HG03439 (cell line): ENCODE data around the gene SMG7.
A peak's percentile ranks its signal among the peaks of the same experiment; 100 is the strongest.
"Not testable (repeated sequence)": the region's sequence is repeated elsewhere in the genome, so short reads cannot be mapped to it uniquely, and the experiment has no call there.

Experiments
- ATAC-seq: cut with Tn5 transposase; IDR thresholded peaks from one replicate; pipeline ENCODE4 v1.9.1; 2021; ENCODE audit warnings: mild to moderate bottlenecking, moderate library complexity; ENCODE audit not compliant: unreplicated experiment

The SMG7 gene, protein sequence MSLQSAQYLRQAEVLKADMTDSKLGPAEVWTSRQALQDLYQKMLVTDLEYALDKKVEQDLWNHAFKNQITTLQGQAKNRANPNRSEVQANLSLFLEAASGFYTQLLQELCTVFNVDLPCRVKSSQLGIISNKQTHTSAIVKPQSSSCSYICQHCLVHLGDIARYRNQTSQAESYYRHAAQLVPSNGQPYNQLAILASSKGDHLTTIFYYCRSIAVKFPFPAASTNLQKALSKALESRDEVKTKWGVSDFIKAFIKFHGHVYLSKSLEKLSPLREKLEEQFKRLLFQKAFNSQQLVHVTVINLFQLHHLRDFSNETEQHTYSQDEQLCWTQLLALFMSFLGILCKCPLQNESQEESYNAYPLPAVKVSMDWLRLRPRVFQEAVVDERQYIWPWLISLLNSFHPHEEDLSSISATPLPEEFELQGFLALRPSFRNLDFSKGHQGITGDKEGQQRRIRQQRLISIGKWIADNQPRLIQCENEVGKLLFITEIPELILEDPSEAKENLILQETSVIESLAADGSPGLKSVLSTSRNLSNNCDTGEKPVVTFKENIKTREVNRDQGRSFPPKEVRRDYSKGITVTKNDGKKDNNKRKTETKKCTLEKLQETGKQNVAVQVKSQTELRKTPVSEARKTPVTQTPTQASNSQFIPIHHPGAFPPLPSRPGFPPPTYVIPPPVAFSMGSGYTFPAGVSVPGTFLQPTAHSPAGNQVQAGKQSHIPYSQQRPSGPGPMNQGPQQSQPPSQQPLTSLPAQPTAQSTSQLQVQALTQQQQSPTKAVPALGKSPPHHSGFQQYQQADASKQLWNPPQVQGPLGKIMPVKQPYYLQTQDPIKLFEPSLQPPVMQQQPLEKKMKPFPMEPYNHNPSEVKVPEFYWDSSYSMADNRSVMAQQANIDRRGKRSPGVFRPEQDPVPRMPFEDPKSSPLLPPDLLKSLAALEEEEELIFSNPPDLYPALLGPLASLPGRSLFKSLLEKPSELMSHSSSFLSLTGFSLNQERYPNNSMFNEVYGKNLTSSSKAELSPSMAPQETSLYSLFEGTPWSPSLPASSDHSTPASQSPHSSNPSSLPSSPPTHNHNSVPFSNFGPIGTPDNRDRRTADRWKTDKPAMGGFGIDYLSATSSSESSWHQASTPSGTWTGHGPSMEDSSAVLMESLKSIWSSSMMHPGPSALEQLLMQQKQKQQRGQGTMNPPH

DNA sequence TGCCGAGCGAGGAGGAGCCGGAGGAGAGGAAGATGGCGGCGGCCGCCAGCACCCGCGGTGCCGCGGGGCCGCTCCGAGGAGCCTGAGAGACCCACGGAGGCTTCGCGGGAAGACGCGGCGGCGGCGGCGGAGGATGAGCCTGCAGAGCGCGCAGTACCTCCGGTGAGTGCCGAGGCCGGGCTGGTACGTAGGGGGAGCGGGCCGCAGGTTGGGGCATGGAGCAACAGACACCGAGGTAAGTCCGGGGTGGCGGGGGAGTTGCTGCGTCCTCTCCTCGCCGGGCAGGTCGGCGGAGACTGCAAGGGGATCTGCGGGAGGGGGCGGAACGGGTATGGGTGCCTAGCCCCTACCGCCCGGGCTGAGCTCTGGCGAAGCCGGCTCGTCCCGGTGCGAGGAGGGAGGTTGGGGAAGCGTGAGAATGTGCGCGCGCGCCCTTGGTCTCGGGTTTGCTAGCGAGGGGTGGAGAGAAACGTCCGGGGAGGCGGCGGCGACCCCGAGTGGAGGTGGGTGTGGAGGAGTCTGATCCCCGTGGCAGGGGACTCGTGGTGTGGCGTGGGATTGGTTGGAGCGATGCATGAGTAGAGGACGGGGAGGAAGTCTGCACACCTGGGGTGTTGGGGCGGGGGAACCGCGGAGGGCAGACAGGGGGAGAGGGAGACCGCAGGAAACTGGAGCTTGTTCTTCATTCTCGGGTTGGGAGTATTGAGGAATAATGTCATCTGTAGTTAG lies at the start of gene SMG7:
Gene SMG7 (plus strand): TSS at position 12 of the 729 bp plus-strand sequence. CDS start 122 bp downstream, at position 134.
- peak; percentile 15 for ATAC-seq

DNA sequence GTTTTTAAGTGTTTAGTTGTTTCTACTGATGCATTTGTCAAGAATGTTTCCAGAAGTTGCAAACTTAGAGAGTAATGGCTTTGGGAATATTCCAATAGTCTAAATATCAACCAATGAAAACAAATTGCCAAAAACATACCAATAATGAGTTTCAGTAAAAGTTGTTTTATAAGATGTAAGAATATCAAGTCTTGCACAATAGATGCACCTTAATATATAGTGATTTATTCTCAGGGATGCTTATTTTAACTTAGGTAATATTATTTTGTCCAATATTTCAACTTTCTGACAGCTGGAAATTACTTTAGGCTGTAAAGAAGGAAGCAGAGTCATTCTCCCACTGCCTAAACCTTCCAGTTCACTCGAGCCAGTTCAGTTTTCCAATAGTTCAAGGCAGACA lies 48.8 kb upstream of the SMG7 start:
- ATAC-seq = no peak

DNA sequence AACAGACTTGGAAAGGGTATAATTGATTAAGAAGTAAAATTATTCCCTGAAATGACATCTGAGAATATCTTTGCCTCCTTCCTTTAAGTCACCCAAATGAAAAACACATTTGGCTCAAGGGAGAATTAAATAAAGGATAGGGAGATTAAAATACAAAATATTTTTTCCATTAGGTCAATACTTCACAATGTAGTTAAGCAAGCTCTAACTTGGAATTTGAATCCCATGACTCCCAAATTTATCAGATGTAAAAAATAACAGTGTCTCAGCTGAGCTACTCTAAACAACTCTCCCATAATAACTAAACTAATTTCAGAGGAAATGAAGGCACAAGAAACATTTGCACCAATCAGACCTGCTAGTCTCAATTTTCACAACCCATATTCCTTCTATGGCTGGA lies 47.6 kb upstream of the SMG7 start:
- no peak for ATAC-seq

DNA sequence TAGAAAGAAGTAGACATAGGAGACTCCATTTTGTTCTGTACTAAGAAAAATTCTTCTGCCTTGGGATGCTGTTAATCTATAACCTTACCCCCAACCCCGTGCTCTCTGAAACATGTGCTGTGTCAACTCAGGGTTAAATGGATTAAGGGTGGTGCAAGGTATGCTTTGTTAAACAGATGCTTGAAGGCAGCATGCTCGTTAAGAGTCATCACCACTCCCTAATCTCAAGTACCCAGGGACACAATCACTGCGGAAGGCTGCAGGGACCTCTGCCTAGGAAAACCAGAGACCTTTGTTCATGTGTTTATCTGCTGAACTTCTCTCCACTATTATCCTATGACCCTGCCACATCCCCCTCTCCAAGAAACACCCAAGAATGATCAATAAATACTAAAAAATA lies 44.7 kb upstream of the SMG7 start:
- ATAC-seq = not testable (repeated sequence)

DNA sequence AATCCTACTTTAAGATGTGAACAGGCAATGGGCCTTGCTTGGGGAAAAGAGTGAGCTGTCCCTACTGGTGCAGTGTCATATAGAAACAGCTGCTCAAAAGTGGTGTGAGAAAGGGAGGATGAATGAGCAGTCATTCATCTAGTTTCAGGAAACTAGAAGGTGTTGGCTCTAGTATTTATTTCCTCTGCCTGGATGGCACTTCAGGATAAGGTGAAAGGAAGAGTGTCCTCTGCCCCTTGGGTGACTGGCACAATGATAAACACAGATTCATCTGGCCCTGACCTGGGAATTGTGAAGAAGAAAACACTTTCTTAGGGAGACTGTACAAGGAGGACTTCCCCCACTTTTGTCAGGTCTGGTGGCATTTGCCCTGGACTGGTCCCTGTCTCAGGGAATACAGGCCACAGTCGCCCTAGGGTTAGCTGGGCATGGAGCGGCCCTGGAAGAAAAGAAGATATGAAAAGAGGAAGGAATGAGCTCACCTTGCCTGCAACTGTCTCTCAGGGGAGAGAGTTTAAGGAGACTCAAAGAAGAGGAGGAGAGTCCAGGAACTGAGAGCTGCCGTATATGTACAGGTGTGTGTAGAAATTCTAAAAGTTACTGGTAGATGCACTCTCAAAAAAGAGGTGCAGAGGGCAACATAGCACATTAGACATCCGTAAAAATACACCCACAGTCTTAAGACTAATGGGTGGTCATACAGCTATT lies 40.3 kb upstream of the SMG7 start:
- no peak for ATAC-seq

DNA sequence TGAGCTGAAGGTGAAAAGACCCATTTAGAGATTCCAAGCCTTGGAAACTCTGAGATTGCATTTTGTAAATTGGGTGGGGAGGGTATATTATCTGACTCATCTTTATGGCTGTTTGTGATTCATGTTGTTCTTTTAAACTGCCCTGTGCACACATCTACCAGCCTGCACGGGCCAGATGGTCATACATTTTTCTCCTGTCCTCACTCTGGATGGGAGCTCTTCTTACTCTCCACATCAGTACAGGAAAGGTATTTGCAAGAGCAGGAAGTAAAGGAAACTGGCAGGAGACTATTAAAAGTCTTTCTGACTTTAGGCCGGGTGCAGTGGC lies 39.8 kb upstream of the SMG7 start:
- no peak for ATAC-seq

DNA sequence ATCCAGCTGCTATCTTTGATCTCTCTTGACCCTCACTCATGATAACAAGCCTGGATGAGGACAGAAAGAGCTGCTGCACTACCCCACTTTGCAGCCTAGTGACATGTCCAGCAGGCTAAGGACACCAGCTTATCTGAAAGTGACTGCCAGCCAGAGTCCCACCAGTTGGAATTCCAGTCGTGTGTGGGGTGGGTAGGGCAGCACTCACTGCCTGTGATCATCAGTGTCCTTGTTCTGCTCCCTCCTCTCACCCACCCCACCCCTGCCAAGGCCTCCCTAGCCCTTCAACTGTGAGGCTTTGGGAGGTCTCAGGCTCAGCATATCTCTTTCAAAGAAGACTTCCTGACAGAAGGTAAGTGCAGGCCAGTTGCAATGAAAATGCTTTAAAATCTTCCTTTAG lies 38.6 kb upstream of the SMG7 start:
- no peak for ATAC-seq

DNA sequence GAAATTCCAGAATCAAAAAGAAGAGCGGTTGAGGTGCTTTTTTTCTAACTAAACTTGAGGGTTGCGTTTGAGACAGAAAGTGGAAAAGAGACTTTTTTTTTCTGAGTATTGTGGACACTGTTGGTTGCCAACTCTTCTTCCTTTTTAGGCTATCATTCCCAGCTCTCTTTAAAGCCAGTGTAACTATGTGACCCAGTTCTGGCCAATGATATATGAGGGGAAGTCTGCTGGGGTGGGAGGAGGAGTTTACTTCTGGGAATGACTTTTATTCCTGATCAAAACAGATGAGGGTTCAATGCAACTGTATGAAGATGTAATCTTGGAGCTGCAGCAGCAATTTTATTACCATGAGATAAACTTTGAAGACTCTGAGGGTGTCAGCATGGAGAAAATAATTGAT lies 36.8 kb upstream of the SMG7 start:
- no peak for ATAC-seq

DNA sequence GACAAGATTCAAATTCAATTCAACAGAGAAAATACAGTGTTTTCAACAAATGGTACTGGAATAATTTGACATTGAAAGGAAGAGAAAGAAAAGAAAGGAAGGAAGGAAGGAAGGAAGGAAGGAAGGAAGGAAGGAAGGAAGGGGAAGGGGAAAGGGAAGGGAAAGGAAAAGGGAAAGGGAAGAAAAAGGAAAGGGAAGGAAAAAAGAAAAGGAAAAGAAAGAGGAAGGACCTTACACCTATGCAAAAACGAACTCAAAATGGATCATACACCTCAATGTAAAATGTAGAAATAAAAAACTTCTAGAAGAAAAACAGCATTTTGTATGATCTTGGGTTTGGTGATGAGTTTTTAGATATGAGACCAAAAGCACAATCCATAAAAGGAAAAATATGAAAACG lies 34.2 kb upstream of the SMG7 start:
- no peak for ATAC-seq

DNA sequence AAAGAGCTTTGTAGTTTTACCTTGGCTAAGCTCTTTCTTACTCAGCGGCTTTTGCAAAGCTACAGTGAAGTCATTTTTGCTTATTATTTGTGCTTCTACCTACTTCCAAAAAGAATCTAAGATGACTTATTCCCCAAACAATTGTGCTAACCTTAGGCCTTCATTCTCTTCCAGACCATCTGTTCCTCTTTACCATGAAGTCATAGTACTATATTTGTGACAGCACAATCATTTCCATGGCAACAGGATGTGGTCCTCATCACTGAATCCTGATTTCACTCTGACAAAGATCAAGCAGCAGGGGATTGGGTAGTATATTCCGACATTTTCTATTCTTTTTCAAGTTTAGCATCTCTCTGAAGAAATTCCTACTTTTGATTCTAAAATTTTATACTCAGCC lies 29.3 kb upstream of the SMG7 start:
- ATAC-seq = no peak

DNA sequence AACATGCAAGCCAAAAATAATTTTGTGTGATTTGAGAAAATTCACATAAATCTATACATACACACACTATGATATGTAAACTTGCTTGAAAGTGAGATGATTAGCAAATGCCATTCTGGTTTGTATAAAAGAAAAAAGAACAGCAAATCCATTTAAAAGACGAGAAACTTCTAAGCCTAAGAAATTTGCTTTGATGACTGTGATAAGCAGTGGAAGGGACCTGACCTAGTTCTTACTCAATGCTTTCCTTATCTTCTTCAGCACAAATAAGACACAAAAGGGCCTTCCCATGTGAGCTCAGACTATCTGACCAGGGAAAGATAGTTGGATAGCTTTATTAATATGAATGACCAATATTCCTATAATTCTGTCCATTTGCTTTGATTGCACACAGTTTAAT lies 28.8 kb upstream of the SMG7 start:
- ATAC-seq = no peak

DNA sequence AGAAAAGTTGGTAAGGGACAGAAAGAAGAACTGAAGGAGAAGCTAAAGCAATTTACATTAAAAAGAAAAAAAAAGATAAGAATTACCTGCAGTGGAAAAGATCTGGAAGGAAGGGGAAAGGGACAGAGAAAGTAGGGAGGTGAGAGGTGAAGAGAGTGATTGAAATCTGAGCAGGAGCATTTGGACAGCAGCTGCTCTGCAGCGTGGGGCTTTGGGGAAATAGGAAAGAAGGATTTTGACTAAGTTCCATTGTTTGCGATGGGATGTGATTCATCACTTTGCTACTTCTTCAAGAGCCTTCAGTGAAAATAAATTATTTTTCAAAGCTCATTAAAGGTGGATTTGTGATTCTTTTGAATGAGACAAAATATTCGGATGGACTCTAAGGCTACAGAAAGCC lies 28.1 kb upstream of the SMG7 start:
- ATAC-seq = no peak

DNA sequence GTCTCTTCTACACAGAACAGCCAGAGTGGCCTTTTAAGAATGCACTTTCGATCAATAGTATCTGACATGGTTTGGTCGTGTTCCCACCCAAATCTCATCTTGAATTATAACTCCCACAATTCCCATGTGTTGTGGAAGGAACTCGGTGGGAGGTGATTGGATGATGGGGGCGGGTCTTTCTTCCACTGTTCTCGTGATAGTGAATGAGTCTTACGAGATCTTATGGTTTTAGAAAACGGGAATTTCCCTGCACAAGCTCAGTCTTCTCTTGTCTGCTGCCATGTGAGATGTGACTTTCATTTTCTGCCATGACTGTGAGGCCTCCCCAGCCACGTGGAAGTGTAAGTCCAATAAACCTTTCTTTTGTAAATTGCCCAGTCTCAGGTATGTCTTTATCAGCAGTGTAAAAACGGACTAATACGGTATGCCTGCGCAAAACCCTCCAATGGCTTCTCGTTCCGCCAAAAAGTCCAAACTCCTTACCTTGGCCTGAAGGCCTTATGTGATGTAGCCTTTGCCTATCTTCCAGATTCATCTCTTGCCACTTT lies 23.0 kb upstream of the SMG7 start:
- no peak for ATAC-seq

DNA sequence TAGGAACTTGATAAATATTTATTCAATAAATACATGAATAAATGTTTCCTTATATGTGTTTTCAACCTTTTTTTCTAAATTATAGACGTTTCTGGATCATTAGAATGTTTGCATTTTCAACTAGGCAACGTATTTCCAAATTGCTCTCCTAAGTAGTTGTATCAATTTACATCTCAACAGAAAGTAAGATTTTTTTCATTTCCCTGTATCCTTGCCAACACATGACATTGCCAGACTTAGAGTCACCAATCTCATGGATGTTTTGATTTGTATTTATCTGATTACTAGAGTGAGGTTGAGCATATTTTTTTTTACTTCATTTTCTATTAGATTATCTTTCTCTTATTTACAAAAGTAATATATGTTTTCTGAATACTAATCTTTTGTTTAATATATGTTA lies 22.2 kb upstream of the SMG7 start:
- no peak for ATAC-seq

DNA sequence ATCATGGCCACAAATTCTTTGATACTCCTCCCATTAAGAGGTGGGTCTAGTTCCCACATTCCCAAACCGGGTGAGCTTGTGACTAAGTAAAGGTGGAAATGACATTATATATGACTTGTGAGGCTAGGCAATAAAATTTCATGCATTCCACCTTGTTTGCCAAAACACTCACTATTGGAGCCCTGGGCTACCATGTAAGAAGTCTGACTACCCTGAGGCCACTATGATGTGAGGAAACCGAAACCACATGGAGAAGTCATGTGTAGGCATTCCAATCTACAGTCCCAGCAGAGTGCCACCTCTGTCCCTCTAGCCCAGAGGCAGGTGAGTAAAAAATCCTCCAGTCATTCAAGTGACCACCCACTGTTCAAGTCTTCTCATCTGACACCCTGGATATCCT lies 17.9 kb upstream of the SMG7 start:
- ATAC-seq = no peak

DNA sequence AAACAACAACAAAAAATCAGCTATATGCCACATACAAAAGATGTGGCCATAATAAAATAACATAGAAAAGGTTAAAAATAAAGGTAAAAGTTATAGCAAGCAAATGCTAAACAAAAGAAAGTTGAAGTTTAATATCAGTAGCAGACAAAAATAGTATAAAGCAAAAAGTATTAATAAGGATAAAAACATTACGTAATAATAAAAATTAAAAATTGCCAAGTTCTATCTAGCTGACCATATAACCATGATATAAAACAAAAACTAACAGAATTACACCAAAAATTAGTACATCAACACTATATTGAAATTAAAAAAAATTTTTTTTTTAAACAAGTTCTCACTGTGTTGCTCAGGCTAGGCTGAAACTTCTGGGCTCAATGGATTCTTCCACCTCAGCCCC lies 15.5 kb upstream of the SMG7 start:
- no peak for ATAC-seq

DNA sequence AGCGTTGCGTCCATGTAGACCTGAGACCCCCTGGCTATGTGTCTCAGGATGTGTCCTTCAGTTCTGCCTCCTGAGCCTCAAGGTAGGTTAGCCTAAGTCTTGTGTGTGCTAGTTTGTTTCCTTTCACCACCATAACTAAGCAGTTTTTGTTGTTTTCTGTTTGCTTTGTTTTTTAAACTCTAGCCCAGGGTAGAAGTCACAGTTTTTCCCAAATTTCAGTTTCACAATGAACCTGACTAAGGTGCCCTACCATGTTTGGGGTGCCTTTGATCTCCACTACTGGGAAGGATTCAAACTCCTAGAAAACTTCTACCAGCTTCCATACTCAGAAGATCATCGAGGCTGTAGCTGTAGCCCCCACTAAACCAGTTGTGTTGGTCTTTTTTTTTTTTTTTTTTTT lies 14.8 kb upstream of the SMG7 start:
- ATAC-seq = no peak

DNA sequence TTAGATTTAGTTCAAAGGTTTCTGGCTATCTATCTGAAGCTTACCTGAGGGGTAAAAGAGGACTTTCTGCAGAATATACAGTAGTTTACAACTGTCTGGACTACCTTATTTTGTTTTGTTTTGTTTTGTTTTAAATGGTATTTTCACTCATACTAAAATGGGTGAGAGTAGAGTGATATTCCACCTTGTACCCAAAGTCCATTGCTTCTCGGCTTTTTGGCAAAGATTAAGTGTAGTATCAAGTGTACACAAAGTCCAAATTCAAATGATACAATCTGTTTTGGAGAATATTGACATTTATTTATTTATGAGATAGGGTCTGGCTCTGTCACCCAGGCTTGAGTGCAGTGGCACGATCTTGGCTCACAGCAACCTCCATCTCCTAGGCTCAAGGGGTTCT lies 11.7 kb upstream of the SMG7 start:
- ATAC-seq = no peak

DNA sequence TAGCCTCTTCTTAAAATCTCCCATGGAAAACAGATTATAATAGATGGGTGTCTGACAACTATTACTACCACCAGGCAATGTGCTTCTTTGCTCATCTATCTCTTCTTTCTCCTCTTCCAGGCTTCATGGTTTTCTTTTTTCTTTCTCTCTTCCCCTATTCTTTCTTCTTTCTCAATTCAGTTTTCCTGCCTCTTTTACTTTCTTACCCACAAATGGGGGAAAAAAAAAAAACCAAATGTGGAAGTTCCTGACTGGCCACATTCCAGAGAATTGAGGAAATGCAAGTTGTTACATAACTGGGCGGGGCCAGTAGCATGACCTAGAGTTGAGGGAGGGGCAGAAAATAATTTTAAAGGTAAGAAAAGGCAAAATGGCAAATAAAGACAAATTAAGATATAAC lies 10.9 kb upstream of the SMG7 start:
- ATAC-seq = no peak

DNA sequence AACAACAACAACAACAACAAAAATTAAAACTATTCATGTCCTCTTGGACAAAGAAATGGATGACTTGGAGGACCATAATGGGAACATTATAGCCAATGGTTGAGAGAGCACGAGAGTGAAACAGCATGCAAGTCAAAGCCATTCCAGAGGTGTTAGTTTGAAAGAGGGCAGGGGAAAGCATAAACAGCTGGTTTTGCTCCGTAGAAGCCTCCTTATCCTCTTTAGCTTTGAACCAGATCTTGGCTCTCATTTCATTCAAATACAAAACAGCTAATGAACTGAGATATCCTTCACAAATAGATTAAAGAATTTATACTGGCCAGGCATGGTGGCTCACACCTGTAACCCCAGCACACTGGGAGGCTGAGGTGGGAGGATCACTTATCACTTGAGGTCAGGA lies 8.7 kb upstream of the SMG7 start:
- no peak for ATAC-seq
